HepG2 (cell line): Measurements from ENCODE around the gene CCT7. TPM values are rescaled to one million over a fixed set of nuclear protein-coding genes. Genes with fewer than 3 reads are reported as not detected.

Experiments used
- GTF2F1 ChIP-seq: fragments of 150-350 bp; IDR thresholded peaks from 2 replicates; pipeline ENCODE4 v1.6.1; 2014; ENCODE audit warnings: low read length
- HNRNPH1 ChIP-seq: fragments of 200-400 bp; formaldehyde crosslinking; optimal IDR thresholded peaks from 2 replicates; pipeline ENCODE3; 2017; ENCODE audit warnings: mild to moderate bottlenecking, low read depth, low read length
- MYC ChIP-seq: sonication (generic); formaldehyde crosslinking; IDR thresholded peaks from 2 replicates; pipeline ENCODE4 v1.9.0; 2021; ENCODE audit warnings: missing genetic modification reagents, borderline replicate concordance
- PHF8 ChIP-seq: sonication (generic); formaldehyde crosslinking; IDR thresholded peaks from 2 replicates; pipeline ENCODE4 v1.5.0; 2020; ENCODE audit warnings: missing genetic modification reagents
- ZBTB7A ChIP-seq: sonication (generic); formaldehyde crosslinking; IDR thresholded peaks from 2 replicates; pipeline ENCODE4 v1.8.0; 2022; ENCODE audit warnings: mild to moderate bottlenecking, missing genetic modification reagents
- ZFP62 ChIP-seq: sonication (generic); formaldehyde crosslinking; IDR thresholded peaks from 2 replicates; pipeline ENCODE4 v1.4.0; 2020; ENCODE audit warnings: missing genetic modification reagents
- ZNF331 ChIP-seq: sonication (generic); formaldehyde crosslinking; IDR thresholded peaks from 2 replicates; pipeline ENCODE4 v1.4.0; 2020; ENCODE audit warnings: missing genetic modification reagents
- ZNF354B ChIP-seq: sonication (generic); formaldehyde crosslinking; IDR thresholded peaks from 2 replicates; pipeline ENCODE4 v1.8.0; 2022; ENCODE audit warnings: mild to moderate bottlenecking, missing genetic modification reagents
- ZNF841 ChIP-seq: sonication (generic); formaldehyde crosslinking; IDR thresholded peaks from 2 replicates; pipeline ENCODE4 v1.8.1; 2023; ENCODE audit warnings: missing genetic modification reagents, borderline replicate concordance
- polyA plus RNA-seq, 8 experiments: library from polyadenylated mRNA; depleted of rRNA in 3 of 8; stranded (reverse) in 7 of 8; unstranded in 1 of 8; fragments of >200 nt; fragmentation: Illumina TruSeq in 4 of 8; extraction: Trizol in 4 of 8; gene quantifications; 2 replicates each; pipeline versions ENCODE4 v1.2.1 to v1.2.3, GENCODE V29; 2011 to 2016; ENCODE audit warnings: low read depth in 4 of 8, missing spikeins in 1 of 8, mixed read lengths in 1 of 8; ENCODE audit not compliant: insufficient read depth in 1 of 8
- total RNA-seq, 5 experiments: library from RNA; depleted of rRNA; stranded (reverse); fragments of >200 nt; fragmentation: Illumina TruSeq; extraction: Trizol; gene quantifications; 2 replicates each; pipeline ENCODE4 v1.2.3, GENCODE V29; 2016; ENCODE audit warnings: low read depth in 1 of 5
- TF ChIP-seq, protein P1 (sequence below): IDR thresholded peaks from 2 replicates; pipeline ENCODE4 v1.6.1; 2016; ENCODE audit warnings: mild to moderate bottlenecking
- TF ChIP-seq, protein P2 (sequence below): sonication (generic); formaldehyde crosslinking; IDR thresholded peaks from 2 replicates; pipeline ENCODE4 v1.5.1; 2020; ENCODE audit warnings: mild to moderate bottlenecking, missing genetic modification reagents, moderate library complexity
- TF ChIP-seq, protein P3 (sequence below), 2 experiments: sonication (generic) in 1 of 2; formaldehyde crosslinking in 1 of 2; IDR thresholded peaks; 2 replicates each; pipeline versions ENCODE4 v1.4.0 to v1.6.1; 2016 to 2020; ENCODE audit warnings: borderline replicate concordance in 1 of 2, low read depth in 1 of 2, mild to moderate bottlenecking in 1 of 2, missing genetic modification reagents in 1 of 2
- TF ChIP-seq, protein P4 (sequence below): sonication (generic); formaldehyde crosslinking; IDR thresholded peaks from 2 replicates; pipeline ENCODE4 v1.4.0; 2020; ENCODE audit warnings: missing genetic modification reagents
- TF ChIP-seq, protein P5 (sequence below): sonication (generic); formaldehyde crosslinking; IDR thresholded peaks from 2 replicates; pipeline ENCODE4 v1.5.0; 2020; ENCODE audit warnings: mild to moderate bottlenecking, missing genetic modification reagents, moderate library complexity

The CCT7 gene
- total and polyA plus RNA-seq, 2 of the 13 experiments (the other 11 are each of a cell fraction or from before 2014, with no cell fraction given): 347 to 517 TPM

DNA sequence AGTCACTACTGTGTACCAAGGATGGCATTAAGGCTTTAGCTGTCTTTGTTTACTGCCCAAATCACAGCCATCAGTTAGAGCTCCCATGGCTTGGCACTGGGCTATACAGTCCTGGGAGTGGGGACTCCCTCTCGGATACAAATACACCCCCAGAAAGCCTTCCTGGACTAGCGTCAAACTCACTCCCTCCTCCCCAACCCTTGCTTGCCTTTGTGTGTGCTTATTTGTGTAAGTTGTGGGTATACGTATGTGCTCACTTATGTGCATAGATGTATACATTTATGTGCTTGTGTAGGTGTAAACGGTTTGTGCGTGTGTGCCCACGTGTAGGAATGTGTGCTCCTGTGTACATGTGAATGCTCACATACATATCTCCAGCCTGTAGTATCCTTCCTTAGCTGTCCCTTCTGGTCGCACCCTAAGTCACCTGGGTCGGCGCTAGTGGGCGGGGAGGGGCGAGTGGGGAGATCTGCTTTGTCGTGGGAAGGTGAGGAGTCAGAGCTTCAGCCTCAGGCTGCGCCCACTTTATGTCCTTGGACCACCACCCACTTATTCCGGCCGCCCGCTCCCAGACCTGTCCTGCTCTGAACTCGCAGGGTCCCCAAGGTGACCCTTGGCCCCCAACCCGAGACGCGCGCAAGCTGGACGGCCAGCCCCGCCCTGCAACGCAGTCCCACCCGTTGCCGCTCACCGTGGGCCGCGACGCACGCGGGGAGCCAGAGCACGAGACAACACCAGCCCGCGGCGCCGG is 1.5 kb upstream of the CCT7 start (continued):
- TF ChIP-seq, protein P1, sequence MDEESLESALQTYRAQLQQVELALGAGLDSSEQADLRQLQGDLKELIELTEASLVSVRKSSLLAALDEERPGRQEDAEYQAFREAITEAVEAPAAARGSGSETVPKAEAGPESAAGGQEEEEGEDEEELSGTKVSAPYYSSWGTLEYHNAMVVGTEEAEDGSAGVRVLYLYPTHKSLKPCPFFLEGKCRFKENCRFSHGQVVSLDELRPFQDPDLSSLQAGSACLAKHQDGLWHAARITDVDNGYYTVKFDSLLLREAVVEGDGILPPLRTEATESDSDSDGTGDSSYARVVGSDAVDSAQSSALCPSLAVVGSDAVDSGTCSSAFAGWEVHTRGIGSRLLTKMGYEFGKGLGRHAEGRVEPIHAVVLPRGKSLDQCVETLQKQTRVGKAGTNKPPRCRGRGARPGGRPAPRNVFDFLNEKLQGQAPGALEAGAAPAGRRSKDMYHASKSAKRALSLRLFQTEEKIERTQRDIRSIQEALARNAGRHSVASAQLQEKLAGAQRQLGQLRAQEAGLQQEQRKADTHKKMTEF: no peak
- TF ChIP-seq, protein P2, sequence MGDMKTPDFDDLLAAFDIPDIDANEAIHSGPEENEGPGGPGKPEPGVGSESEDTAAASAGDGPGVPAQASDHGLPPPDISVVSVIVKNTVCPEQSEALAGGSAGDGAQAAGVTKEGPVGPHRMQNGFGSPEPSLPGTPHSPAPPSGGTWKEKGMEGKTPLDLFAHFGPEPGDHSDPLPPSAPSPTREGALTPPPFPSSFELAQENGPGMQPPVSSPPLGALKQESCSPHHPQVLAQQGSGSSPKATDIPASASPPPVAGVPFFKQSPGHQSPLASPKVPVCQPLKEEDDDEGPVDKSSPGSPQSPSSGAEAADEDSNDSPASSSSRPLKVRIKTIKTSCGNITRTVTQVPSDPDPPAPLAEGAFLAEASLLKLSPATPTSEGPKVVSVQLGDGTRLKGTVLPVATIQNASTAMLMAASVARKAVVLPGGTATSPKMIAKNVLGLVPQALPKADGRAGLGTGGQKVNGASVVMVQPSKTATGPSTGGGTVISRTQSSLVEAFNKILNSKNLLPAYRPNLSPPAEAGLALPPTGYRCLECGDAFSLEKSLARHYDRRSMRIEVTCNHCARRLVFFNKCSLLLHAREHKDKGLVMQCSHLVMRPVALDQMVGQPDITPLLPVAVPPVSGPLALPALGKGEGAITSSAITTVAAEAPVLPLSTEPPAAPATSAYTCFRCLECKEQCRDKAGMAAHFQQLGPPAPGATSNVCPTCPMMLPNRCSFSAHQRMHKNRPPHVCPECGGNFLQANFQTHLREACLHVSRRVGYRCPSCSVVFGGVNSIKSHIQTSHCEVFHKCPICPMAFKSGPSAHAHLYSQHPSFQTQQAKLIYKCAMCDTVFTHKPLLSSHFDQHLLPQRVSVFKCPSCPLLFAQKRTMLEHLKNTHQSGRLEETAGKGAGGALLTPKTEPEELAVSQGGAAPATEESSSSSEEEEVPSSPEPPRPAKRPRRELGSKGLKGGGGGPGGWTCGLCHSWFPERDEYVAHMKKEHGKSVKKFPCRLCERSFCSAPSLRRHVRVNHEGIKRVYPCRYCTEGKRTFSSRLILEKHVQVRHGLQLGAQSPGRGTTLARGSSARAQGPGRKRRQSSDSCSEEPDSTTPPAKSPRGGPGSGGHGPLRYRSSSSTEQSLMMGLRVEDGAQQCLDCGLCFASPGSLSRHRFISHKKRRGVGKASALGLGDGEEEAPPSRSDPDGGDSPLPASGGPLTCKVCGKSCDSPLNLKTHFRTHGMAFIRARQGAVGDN (CRISPR knock-in tag): no peak
- TF ChIP-seq, protein P3, sequence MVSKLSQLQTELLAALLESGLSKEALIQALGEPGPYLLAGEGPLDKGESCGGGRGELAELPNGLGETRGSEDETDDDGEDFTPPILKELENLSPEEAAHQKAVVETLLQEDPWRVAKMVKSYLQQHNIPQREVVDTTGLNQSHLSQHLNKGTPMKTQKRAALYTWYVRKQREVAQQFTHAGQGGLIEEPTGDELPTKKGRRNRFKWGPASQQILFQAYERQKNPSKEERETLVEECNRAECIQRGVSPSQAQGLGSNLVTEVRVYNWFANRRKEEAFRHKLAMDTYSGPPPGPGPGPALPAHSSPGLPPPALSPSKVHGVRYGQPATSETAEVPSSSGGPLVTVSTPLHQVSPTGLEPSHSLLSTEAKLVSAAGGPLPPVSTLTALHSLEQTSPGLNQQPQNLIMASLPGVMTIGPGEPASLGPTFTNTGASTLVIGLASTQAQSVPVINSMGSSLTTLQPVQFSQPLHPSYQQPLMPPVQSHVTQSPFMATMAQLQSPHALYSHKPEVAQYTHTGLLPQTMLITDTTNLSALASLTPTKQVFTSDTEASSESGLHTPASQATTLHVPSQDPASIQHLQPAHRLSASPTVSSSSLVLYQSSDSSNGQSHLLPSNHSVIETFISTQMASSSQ (IDR thresholded peaks at IDR 0.05; ENCODE audit: low read depth): no peak
- TF ChIP-seq, protein P3 (CRISPR knock-in tag; IDR thresholded peaks at IDR 0.05; ENCODE audit: borderline replicate concordance): no peak; the same call in 1 of the 2 replicates
- TF ChIP-seq MYC (CRISPR knock-in tag) (no peak), ZNF841 (no peak), ZNF331 (CRISPR knock-in tag) (no peak), HNRNPH1 (no peak), ZFP62 (CRISPR knock-in tag) (no peak), PHF8 (CRISPR knock-in tag) (0 out of 2 replicates have a peak, but pooled peaks have one; percentile 1), GTF2F1 (no peak), ZNF354B (no peak), ZBTB7A (CRISPR knock-in tag) (0 out of 2 replicates have a peak, but pooled peaks have one; percentile 48)
- TF ChIP-seq, protein P4, sequence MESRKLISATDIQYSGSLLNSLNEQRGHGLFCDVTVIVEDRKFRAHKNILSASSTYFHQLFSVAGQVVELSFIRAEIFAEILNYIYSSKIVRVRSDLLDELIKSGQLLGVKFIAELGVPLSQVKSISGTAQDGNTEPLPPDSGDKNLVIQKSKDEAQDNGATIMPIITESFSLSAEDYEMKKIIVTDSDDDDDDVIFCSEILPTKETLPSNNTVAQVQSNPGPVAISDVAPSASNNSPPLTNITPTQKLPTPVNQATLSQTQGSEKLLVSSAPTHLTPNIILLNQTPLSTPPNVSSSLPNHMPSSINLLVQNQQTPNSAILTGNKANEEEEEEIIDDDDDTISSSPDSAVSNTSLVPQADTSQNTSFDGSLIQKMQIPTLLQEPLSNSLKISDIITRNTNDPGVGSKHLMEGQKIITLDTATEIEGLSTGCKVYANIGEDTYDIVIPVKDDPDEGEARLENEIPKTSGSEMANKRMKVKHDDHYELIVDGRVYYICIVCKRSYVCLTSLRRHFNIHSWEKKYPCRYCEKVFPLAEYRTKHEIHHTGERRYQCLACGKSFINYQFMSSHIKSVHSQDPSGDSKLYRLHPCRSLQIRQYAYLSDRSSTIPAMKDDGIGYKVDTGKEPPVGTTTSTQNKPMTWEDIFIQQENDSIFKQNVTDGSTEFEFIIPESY (CRISPR knock-in tag): no peak
- TF ChIP-seq, protein P5, sequence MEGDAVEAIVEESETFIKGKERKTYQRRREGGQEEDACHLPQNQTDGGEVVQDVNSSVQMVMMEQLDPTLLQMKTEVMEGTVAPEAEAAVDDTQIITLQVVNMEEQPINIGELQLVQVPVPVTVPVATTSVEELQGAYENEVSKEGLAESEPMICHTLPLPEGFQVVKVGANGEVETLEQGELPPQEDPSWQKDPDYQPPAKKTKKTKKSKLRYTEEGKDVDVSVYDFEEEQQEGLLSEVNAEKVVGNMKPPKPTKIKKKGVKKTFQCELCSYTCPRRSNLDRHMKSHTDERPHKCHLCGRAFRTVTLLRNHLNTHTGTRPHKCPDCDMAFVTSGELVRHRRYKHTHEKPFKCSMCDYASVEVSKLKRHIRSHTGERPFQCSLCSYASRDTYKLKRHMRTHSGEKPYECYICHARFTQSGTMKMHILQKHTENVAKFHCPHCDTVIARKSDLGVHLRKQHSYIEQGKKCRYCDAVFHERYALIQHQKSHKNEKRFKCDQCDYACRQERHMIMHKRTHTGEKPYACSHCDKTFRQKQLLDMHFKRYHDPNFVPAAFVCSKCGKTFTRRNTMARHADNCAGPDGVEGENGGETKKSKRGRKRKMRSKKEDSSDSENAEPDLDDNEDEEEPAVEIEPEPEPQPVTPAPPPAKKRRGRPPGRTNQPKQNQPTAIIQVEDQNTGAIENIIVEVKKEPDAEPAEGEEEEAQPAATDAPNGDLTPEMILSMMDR (CRISPR knock-in tag): peak; percentile 33
